WTC11 (cell line): ENCODE data around the gene HOXB13.

ENCODE experiments used
- ATF2 ChIP-seq: sonication (generic); formaldehyde crosslinking; IDR thresholded peaks from 2 replicates; pipeline ENCODE4 v1.8.1; 2022; ENCODE audit warnings: low read depth, missing genetic modification reagents, borderline replicate concordance
- ATF6 ChIP-seq: sonication (generic); formaldehyde crosslinking; IDR thresholded peaks from 2 replicates; pipeline ENCODE4 v1.8.1; 2023; ENCODE audit warnings: mild to moderate bottlenecking, missing genetic modification reagents
- CTCF ChIP-seq: fragments of 200-600 bp; IDR thresholded peaks from 2 replicates; pipeline ENCODE4 v1.8.0; 2022; ENCODE audit warnings: antibody characterized with exemption
- FOXP1 ChIP-seq: sonication (generic); formaldehyde crosslinking; IDR thresholded peaks from 2 replicates; pipeline ENCODE4 v1.8.0; 2022; ENCODE audit warnings: missing genetic modification reagents, mild to moderate bottlenecking, moderate library complexity, borderline replicate concordance
- FOXP4 ChIP-seq: sonication (generic); formaldehyde crosslinking; IDR thresholded peaks from 2 replicates; pipeline ENCODE4 v1.8.0; 2022; ENCODE audit warnings: mild to moderate bottlenecking, missing genetic modification reagents
- NFYB ChIP-seq: sonication (generic); formaldehyde crosslinking; conservative IDR thresholded peaks from 2 replicates; pipeline ENCODE4 v1.8.0; 2022; ENCODE audit warnings: low read depth, missing genetic modification reagents
- NR2C2 ChIP-seq: sonication (generic); formaldehyde crosslinking; IDR thresholded peaks from 2 replicates; pipeline ENCODE4 v1.8.0; 2022; ENCODE audit warnings: mild to moderate bottlenecking, missing genetic modification reagents
- PREB ChIP-seq: sonication (generic); formaldehyde crosslinking; IDR thresholded peaks from 2 replicates; pipeline ENCODE4 v1.8.1; 2022; ENCODE audit warnings: mild to moderate bottlenecking, missing genetic modification reagents, moderate library complexity, borderline replicate concordance
- TCF7 ChIP-seq: sonication (generic); formaldehyde crosslinking; IDR thresholded peaks from 2 replicates; pipeline ENCODE4 v1.8.0; 2022; ENCODE audit warnings: mild to moderate bottlenecking, low read depth, missing genetic modification reagents, moderate library complexity
- ZBTB21 ChIP-seq: sonication (generic); formaldehyde crosslinking; IDR thresholded peaks from 2 replicates; pipeline ENCODE4 v1.8.1; 2023; ENCODE audit warnings: mild to moderate bottlenecking, missing genetic modification reagents, borderline replicate concordance
- ZNF263 ChIP-seq: sonication (generic); formaldehyde crosslinking; IDR thresholded peaks from 2 replicates; pipeline ENCODE4 v1.8.1; 2022; ENCODE audit warnings: low read depth, mild to moderate bottlenecking, moderate library complexity, missing genetic modification reagents

- TF ChIP-seq CTCF (no peak), NR2C2 (CRISPR knock-in tag) (no peak), ZNF263 (CRISPR knock-in tag) (no peak), FOXP4 (no peak), NFYB (CRISPR knock-in tag) (no peak), ATF2 (CRISPR knock-in tag) (no peak), ZBTB21 (CRISPR knock-in tag) (no peak), TCF7 (CRISPR knock-in tag) (no peak), ATF6 (CRISPR knock-in tag) (no peak), FOXP1 (no peak), PREB (CRISPR knock-in tag) (no peak)
Measured at GRCh38 chr17:48681609-48682008, 46.9 kb downstream of the HOXB13 start.
